MM.1S (cell line): ENCODE data around the gene CHMP5.

Source experiments
- CTCF ChIP-seq: fragments of 300-600 bp; sonication (generic); IDR thresholded peaks from 2 replicates; pipeline ENCODE4 v1.5.1; 2016; ENCODE audit warnings: antibody characterized with exemption, low read length, mixed read lengths
- EZH2 ChIP-seq: fragments of 300-600 bp; sonication (generic); optimal IDR thresholded peaks from 2 replicates; pipeline ENCODE3; 2017; ENCODE audit warnings: low read depth, mild to moderate bottlenecking, antibody characterized with exemption, low read length, mixed read lengths
- EZH2phosphoT487 ChIP-seq: fragments of 300-600 bp; sonication (generic); IDR thresholded peaks from 2 replicates; pipeline ENCODE4 v1.6.1; 2018; ENCODE audit warnings: antibody characterized with exemption, low read length

DNA sequence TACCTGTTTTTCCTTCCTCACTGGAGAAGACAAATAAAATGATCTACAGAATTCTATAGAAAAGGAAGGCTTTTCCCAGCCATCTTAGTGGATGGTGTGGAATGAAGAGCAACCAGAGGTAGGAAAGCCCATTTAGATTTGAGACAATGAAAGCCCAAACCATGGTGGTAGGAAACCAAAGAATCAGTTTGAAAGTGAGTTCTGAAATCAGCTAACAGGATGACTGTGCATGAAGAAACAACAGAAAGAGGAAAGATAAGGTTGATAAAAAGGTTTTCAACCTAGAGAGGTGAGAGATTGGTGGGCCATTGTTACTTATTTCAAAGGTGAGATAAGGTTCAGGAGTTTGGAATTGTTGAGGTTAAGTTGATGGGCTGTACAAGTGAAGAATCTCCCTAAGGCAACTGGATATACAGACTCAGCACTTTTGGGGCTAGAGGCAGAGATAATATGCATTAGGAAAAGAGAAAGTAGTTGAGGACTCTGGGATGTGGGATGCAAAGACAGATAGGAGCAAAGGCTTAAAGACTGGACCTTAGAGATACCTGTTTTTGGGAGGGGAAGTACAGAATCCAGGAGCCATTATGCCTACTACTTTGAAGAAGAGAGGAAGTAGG lies 2.4 kb downstream of the CHMP5 start:
- TF ChIP-seq EZH2phosphoT487 (no peak), CTCF (no peak), EZH2 (no peak)
